ENCODE measurements around the gene AKR1B15.

DNA sequence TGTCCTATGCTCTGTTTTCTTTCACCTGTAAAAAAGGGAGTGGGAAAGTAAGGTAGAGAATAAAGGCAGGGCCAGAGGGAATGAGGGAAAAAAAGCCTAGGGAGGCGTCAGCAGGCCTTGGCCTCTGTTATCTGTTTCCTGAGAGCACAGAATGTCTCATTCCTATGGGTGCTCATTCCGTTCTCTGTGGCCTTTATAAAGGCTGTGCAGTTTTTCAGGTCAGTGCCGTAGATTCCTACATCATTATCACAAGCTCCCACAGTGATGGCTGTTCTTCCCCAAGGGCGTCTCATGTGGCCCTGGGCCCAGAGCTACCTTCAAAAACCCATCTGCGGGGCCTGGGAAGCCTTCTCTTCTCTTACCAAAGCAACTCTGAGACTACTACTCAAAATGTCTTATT lies 38.3 kb upstream of the AKR1B15 start:
- TF ChIP-seq, protein P1, sequence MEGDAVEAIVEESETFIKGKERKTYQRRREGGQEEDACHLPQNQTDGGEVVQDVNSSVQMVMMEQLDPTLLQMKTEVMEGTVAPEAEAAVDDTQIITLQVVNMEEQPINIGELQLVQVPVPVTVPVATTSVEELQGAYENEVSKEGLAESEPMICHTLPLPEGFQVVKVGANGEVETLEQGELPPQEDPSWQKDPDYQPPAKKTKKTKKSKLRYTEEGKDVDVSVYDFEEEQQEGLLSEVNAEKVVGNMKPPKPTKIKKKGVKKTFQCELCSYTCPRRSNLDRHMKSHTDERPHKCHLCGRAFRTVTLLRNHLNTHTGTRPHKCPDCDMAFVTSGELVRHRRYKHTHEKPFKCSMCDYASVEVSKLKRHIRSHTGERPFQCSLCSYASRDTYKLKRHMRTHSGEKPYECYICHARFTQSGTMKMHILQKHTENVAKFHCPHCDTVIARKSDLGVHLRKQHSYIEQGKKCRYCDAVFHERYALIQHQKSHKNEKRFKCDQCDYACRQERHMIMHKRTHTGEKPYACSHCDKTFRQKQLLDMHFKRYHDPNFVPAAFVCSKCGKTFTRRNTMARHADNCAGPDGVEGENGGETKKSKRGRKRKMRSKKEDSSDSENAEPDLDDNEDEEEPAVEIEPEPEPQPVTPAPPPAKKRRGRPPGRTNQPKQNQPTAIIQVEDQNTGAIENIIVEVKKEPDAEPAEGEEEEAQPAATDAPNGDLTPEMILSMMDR (conservative IDR thresholded peaks at IDR 0.05 in 1 of 2, IDR thresholded peaks at IDR 0.05 in 1 of 2; ENCODE audit: extremely low read depth in 1 of 2, insufficient read depth in 1 of 2, low read depth in 1 of 2, low read length in 2 of 2) = no peak
- no peak for TF ChIP-seq EZH2 (IDR thresholded peaks at IDR 0.05; ENCODE audit: borderline replicate concordance, low read length)

All from mammary epithelial cell (primary cell).